SH-SY5Y (cell line): ENCODE measurements around the gene ROBO1.

Experiments used
- GATA2 ChIP-seq: IDR thresholded peaks from 2 replicates; pipeline ENCODE4 v1.6.1; 2011; ENCODE audit warnings: mild to moderate bottlenecking, low read depth, low read length
- GATA3 ChIP-seq: IDR thresholded peaks from 2 replicates; pipeline ENCODE4 v1.6.1; 2011; ENCODE audit warnings: low read depth, mild to moderate bottlenecking, low read length, moderate library complexity

GRCh38 chr3:78847203-78847602 lies 920.6 kb downstream of the ROBO1 start:
- no peak for TF ChIP-seq GATA3
- TF ChIP-seq GATA2: no peak
